Neuronal stem cell (in vitro differentiated cells): ENCODE data around the gene UBAC2.

Source experiments
- DNase-seq: peaks from one replicate; pipeline ENCODE4 v3.0.0-alpha.2; 2013; ENCODE audit warnings: low spot score
- H2AFZ ChIP-seq: one replicate; pipeline ENCODE4 v1.6.1; 2013; ENCODE audit warnings: mild to moderate bottlenecking, low read length, inconsistent platforms
- H2AK5ac ChIP-seq: 2 replicates; pipeline ENCODE4 v1.6.1; 2013; ENCODE audit warnings: low read depth, mild to moderate bottlenecking, inconsistent platforms, low read length, moderate library complexity, mixed read lengths
- H2BK120ac ChIP-seq: 2 replicates; pipeline ENCODE4 v1.6.1; 2013; ENCODE audit warnings: low read depth, mild to moderate bottlenecking, inconsistent platforms, low read length, moderate library complexity, mixed read lengths
- H2BK12ac ChIP-seq: one replicate; pipeline ENCODE4 v1.6.1; 2013; ENCODE audit warnings: low read length, inconsistent platforms
- H2BK15ac ChIP-seq: 2 replicates; pipeline ENCODE4 v1.6.1; 2013; ENCODE audit warnings: mild to moderate bottlenecking, low read length, inconsistent platforms, mixed read lengths
- H2BK5ac ChIP-seq: one replicate; pipeline ENCODE4 v1.6.1; 2013; ENCODE audit warnings: inconsistent platforms, mild to moderate bottlenecking, low read length, moderate library complexity
- H3K14ac ChIP-seq: one replicate; pipeline ENCODE4 v1.6.1; 2013; ENCODE audit warnings: low read length, inconsistent platforms
- H3K18ac ChIP-seq: 2 replicates; pipeline ENCODE4 v1.6.1; 2013; ENCODE audit warnings: low read length, inconsistent platforms
- H3K23ac ChIP-seq: 2 replicates; pipeline ENCODE4 v1.6.1; 2013; ENCODE audit warnings: low read depth, mild to moderate bottlenecking, mixed read lengths, low read length, inconsistent platforms; ENCODE audit not compliant: poor library complexity
- H3K27ac ChIP-seq: replicated peaks from 3 replicates; pipeline ENCODE4 v1.5.1; 2013; ENCODE audit warnings: low read length, inconsistent platforms
- H3K27me3 ChIP-seq, 3 experiments: 2 replicates each; pipeline ENCODE4 v1.6.1; 2013; ENCODE audit warnings: low read length in 3 of 3, mild to moderate bottlenecking in 2 of 3, inconsistent platforms in 1 of 3, low read depth in 1 of 3, mixed read lengths in 1 of 3, moderate library complexity in 1 of 3; ENCODE audit not compliant: control insufficient read depth in 3 of 3, insufficient read depth in 3 of 3
- H3K36me3 ChIP-seq, 2 donors: replicated peaks in 1 of 2; 2 replicates each; pipeline ENCODE4 v1.6.1; 2013; ENCODE audit warnings: low read length in 2 of 2; ENCODE audit not compliant: control insufficient read depth in 2 of 2, insufficient read depth in 2 of 2
- H3K4ac ChIP-seq: 2 replicates; pipeline ENCODE4 v1.6.1; 2013; ENCODE audit warnings: inconsistent platforms, mild to moderate bottlenecking, low read length, moderate library complexity
- H3K4me1 ChIP-seq, 2 donors: 1 replicate in 1 of 2; 2 replicates in 1 of 2; pipeline ENCODE4 v1.6.1; 2013; ENCODE audit warnings: low read length in 2 of 2, low read depth in 1 of 2; ENCODE audit not compliant: control insufficient read depth in 2 of 2, insufficient read depth in 1 of 2
- H3K4me2 ChIP-seq: one replicate; pipeline ENCODE4 v1.6.1; 2013; ENCODE audit warnings: mild to moderate bottlenecking, low read length, inconsistent platforms; ENCODE audit not compliant: insufficient read depth, poor library complexity, severe bottlenecking
- H3K4me3 ChIP-seq, 2 donors: 2 replicates each; pipeline ENCODE4 v1.5.1; 2013; ENCODE audit warnings: low read length in 2 of 2, mild to moderate bottlenecking in 2 of 2, inconsistent platforms in 1 of 2, moderate library complexity in 1 of 2
- H3K79me1 ChIP-seq: one replicate; pipeline ENCODE4 v1.6.1; 2013; ENCODE audit warnings: low read depth, mild to moderate bottlenecking, inconsistent platforms, low read length, moderate library complexity
- H3K9ac ChIP-seq: one replicate; pipeline ENCODE4 v1.6.1; 2013; ENCODE audit warnings: mild to moderate bottlenecking, low read depth, low read length, inconsistent platforms; ENCODE audit not compliant: poor library complexity
- H3K9me3 ChIP-seq, 2 donors: replicated peaks in 1 of 2; 2 replicates each; pipeline versions ENCODE3 to v1.6.1; 2013; ENCODE audit warnings: low read length in 2 of 2, mild to moderate bottlenecking in 2 of 2, inconsistent platforms in 1 of 2, low read depth in 1 of 2, mixed read lengths in 1 of 2, moderate library complexity in 1 of 2; ENCODE audit not compliant: control insufficient read depth in 2 of 2, insufficient read depth in 1 of 2
- H4K8ac ChIP-seq: one replicate; pipeline ENCODE4 v1.6.1; 2013; ENCODE audit warnings: low read depth, mild to moderate bottlenecking, inconsistent platforms, low read length, moderate library complexity
- H4K91ac ChIP-seq: one replicate; pipeline ENCODE4 v1.6.1; 2013; ENCODE audit warnings: low read length, low read depth, mild to moderate bottlenecking, inconsistent platforms; ENCODE audit not compliant: poor library complexity
- WGBS, 2 donors: extraction: QIAGEN DNeasy Blood & Tissue Kit; methylation state at CpG; one replicate each; pipeline ENCODE4 v1.1.7; 2013; ENCODE audit warnings: missing lambda C conversion rate in 2 of 2, mixed read lengths in 1 of 2; ENCODE audit not compliant: insufficient read length in 2 of 2, insufficient replicate concordance in 1 of 2; ENCODE audit errors: extremely low coverage in 2 of 2; 5-methylcytosine and 5-hydroxymethylcytosine counted together

Gene UBAC2

GRCh38 chr13:99302637-99303505 lies 102.2 kb downstream of the UBAC2 start:
- Histone ChIP-seq H3K9me3 (peaks cover 0 to 3% of the 10 kb centered on the region in 2 donors), H3K23ac (no peak overlapping the region), H2AK5ac (no peak overlapping the region), H4K8ac (no peak overlapping the region), H4K91ac (no peak overlapping the region), H2BK120ac (no peak overlapping the region), H2BK5ac (no peak overlapping the region), H3K14ac (no peak overlapping the region), H3K4me3 (no peak overlapping the region), H3K4ac (no peak overlapping the region), H3K9ac (no peak overlapping the region), H3K27ac (no peak overlapping the region), H3K79me1 (peaks cover 1% of the 10 kb centered on the region), H3K18ac (no peak overlapping the region), H2AFZ (no peak overlapping the region), H3K27me3 (no peaks in the 10 kb centered on the region), H3K4me1 (peaks cover 0 to 13% of the 10 kb centered on the region in 2 donors), H2BK15ac (no peak overlapping the region), H2BK12ac (no peak overlapping the region), H3K4me2 (no peak overlapping the region), H3K36me3 (peaks cover 4% of the 10 kb centered on the region in 2 donors)
- no CpG with 5 or more reads among the region's 8 CpGs for WGBS, 2 donors
- no peak for DNase-seq

GRCh38 chr13:99303863-99304521 lies 103.3 kb downstream of the UBAC2 start:
- H3K27ac ChIP-seq, result no peak overlapping the region
- H3K23ac ChIP-seq, result peak overlapping the region; percentile 56
- no peak overlapping the region for H3K4me2 ChIP-seq
- H2AK5ac ChIP-seq, result no peak overlapping the region
- WGBS, 2 donors, result no CpG with 5 or more reads among the region's 14 CpGs
- no peak overlapping the region for H2BK12ac ChIP-seq
- peak overlapping the region; percentile 63 for H3K18ac ChIP-seq
- no peak for DNase-seq
- H3K4me3 ChIP-seq, result no peak overlapping the region
- H3K36me3 ChIP-seq, result peaks cover 4 to 6% of the 10 kb centered on the region in 2 donors
- no peak overlapping the region for H2BK5ac ChIP-seq
- H3K14ac ChIP-seq, result peak overlapping the region; percentile 95
- peak overlapping the region; percentile 33 for H3K9ac ChIP-seq
- H3K79me1 ChIP-seq, result peaks cover 1% of the 10 kb centered on the region
- H2AFZ ChIP-seq, result no peak overlapping the region
- no peak overlapping the region for H3K4ac ChIP-seq
- H3K27me3 ChIP-seq, result no peaks in the 10 kb centered on the region
- no peak overlapping the region for H4K8ac ChIP-seq
- H4K91ac ChIP-seq, result no peak overlapping the region
- H2BK15ac ChIP-seq, result no peak overlapping the region
- peaks cover 0 to 3% of the 10 kb centered on the region in 2 donors for H3K9me3 ChIP-seq
- no peak overlapping the region for H2BK120ac ChIP-seq
- H3K4me1 ChIP-seq, result peaks cover 3 to 16% of the 10 kb centered on the region in 2 donors

- H2AK5ac ChIP-seq, result no peak overlapping the region
- H3K4ac ChIP-seq, result no peak overlapping the region
- H3K9ac ChIP-seq, result no peak overlapping the region
- no peak overlapping the region for H3K27ac ChIP-seq
- H4K8ac ChIP-seq, result no peak overlapping the region
- H3K27me3 ChIP-seq, result no peaks in the 10 kb centered on the region
- no CpG with 5 or more reads among the region's 4 CpGs for WGBS, 2 donors
- no peak overlapping the region for H3K4me2 ChIP-seq
- H3K36me3 ChIP-seq, result peaks cover 4 to 6% of the 10 kb centered on the region in 2 donors
- no peak overlapping the region for H2AFZ ChIP-seq
- H2BK120ac ChIP-seq, result no peak overlapping the region
- H2BK5ac ChIP-seq, result no peak overlapping the region
- H3K18ac ChIP-seq, result no peak overlapping the region
- H3K4me1 ChIP-seq, result peaks cover 3 to 16% of the 10 kb centered on the region in 2 donors
- no peak overlapping the region for H3K4me3 ChIP-seq
- no peak overlapping the region for H2BK15ac ChIP-seq
- H3K79me1 ChIP-seq, result peaks cover 1% of the 10 kb centered on the region
- no peak overlapping the region for H4K91ac ChIP-seq
- DNase-seq, result no peak
- H2BK12ac ChIP-seq, result no peak overlapping the region
- H3K14ac ChIP-seq, result no peak overlapping the region
- H3K23ac ChIP-seq, result no peak overlapping the region
- H3K9me3 ChIP-seq, result peaks cover 0 to 3% of the 10 kb centered on the region in 2 donors
Observed at GRCh38 chr13:99304541-99304940, 103.9 kb downstream of the UBAC2 start.

- H2BK120ac ChIP-seq, result no peak overlapping the region
- no peak overlapping the region for H3K27ac ChIP-seq
- no peak overlapping the region for H4K8ac ChIP-seq
- no peak overlapping the region for H3K14ac ChIP-seq
- H3K9me3 ChIP-seq, result peaks cover 0 to 3% of the 10 kb centered on the region in 2 donors
- no peak overlapping the region for H3K18ac ChIP-seq
- H3K4ac ChIP-seq, result no peak overlapping the region
- peaks cover 1% of the 10 kb centered on the region for H3K79me1 ChIP-seq
- H2BK5ac ChIP-seq, result no peak overlapping the region
- no peaks in the 10 kb centered on the region for H3K27me3 ChIP-seq
- peaks cover 4 to 6% of the 10 kb centered on the region in 2 donors for H3K36me3 ChIP-seq
- no CpG with 5 or more reads among the region's 5 CpGs for WGBS, 2 donors
- no peak for DNase-seq
- H2AK5ac ChIP-seq, result no peak overlapping the region
- no peak overlapping the region for H4K91ac ChIP-seq
- no peak overlapping the region for H2BK12ac ChIP-seq
- H3K9ac ChIP-seq, result no peak overlapping the region
- H3K23ac ChIP-seq, result no peak overlapping the region
- H3K4me1 ChIP-seq, result peaks cover 3 to 16% of the 10 kb centered on the region in 2 donors
- H3K4me2 ChIP-seq, result no peak overlapping the region
- H3K4me3 ChIP-seq, result no peak overlapping the region
- no peak overlapping the region for H2BK15ac ChIP-seq
- no peak overlapping the region for H2AFZ ChIP-seq
Observed at GRCh38 chr13:99305158-99305557, 104.5 kb downstream of the UBAC2 start.
